GM10266 (cell line): ENCODE measurements around the gene XYLB.

Source experiments
- DNase-seq: peaks from one replicate; pipeline ENCODE4 v3.0.0; 2012; ENCODE audit errors: extremely low spot score
- CTCF ChIP-seq: IDR thresholded peaks from 2 replicates; pipeline ENCODE4 v1.5.1; 2012; ENCODE audit warnings: mild to moderate bottlenecking, low read depth; ENCODE audit not compliant: control insufficient read depth, insufficient read depth; ENCODE audit errors: missing control alignments

XYLB gene

GRCh38 chr3:38372214-38372601 is 25.6 kb downstream of the XYLB start:
- TF ChIP-seq CTCF, result no peak
- no peak for DNase-seq

GRCh38 chr3:38374221-38374620 is 27.6 kb downstream of the XYLB start:
- DNase-seq, result no peak
- TF ChIP-seq CTCF, result no peak

GRCh38 chr3:38375072-38375471 is 28.5 kb downstream of the XYLB start:
- DNase-seq, result no peak
- TF ChIP-seq CTCF, result no peak

GRCh38 chr3:38375488-38376097 is 29.0 kb downstream of the XYLB start:
- no peak for DNase-seq
- TF ChIP-seq CTCF, result no peak

GRCh38 chr3:38376098-38376816 is 29.7 kb downstream of the XYLB start:
- DNase-seq, result no peak
- no peak for TF ChIP-seq CTCF

GRCh38 chr3:38379201-38379770 is 32.7 kb downstream of the XYLB start:
- TF ChIP-seq CTCF, result no peak
- no peak for DNase-seq

- no peak for DNase-seq
- no peak for TF ChIP-seq CTCF
Observed at GRCh38 chr3:38382506-38383080, 36.0 kb downstream of the XYLB start.
